GM21390 (cell line): Measurements from ENCODE around the gene KLF16.

Source experiments
- ATAC-seq: cut with Tn5 transposase; IDR thresholded peaks from one replicate; pipeline ENCODE4 v1.9.1; 2021; ENCODE audit not compliant: unreplicated experiment

Gene KLF16

DNA sequence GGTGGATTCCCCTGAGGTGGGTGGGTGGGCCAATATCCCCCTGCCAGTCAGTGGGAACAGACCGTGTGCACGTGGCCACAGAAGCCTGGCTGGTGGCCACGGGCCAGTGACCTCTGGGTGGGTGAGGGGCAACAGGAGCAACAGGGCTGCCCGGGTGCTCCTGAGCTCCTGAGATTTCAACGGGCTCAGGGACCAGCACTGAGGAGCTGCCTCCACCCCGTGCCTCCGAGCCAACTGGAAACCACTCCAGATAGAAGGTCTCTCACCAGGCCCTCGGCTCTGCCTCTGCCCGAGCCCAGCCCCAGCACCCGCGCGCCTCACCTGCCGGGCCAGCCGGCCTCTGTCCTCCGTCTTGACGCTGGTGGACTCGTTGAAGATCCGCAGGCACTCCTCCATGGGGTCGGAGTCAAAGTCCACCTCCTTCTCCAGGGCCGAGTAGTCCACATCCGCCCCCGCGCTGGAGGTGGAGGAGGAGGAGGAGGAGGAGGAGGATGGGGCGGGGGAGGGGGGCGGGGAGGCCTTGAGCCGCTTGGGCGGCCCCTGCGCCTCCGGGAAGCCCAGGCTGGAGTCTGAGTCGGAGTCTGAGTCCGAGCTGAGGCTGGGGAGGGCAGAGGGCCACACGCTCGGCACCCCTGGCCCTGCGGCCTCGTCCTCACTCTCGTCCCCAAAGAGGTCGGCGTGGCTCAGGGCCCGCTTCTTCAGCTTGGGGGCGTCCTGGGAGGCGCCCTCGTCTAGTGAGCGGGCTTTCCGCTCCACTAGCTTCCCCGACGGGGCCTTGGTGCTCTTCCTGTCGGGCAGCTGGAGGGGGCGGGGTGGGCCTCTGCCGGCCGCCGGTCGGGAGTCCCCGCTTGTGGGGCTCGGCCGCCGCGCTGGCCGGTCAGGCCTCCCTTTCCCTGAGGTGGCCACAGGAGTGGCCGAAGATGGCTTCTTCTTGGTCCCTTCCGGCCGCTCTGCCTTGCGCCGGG, 36.5 kb downstream of the KLF16 start:
- no peak for ATAC-seq

GRCh38 chr19:1825909-1826556, 37.3 kb downstream of the KLF16 start:
- ATAC-seq: no peak

GRCh38 chr19:1824252-1824622, 39.1 kb downstream of the KLF16 start:
- ATAC-seq: no peak

DNA sequence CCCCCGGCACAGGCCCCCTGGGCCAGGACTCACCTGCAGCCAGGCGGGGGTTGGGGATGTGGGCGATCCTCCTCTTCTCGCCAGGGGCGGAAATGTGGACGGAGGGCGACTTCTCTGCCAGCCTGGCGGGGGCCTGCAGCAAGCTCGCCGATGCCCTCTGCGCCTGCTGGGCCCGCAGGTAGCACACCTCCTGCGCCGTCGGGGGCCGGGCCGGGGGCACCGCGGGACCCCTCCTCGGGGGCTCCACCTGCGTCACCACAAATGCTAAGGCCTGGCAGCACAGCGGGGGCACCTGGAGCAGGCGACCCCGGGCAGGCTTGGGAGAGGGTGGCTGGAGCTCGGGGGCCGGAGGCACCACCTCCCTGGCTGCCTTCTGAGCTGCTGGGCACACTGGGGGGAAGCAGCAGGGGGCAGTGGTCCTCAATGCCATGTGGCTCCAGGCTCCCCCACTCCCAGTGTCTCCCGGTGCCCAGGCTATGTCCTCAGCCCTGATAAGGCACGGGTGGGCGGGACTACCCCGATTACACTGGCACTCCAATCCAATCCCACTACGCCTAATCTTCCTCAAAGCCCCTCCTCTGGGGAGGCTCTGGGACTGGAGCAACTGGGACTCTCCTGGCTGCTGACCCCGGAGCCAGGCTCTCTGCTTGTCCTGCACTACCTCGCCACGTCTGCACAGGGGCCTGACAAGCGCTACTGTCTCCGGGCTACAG, 39.7 kb downstream of the KLF16 start:
- no peak for ATAC-seq

DNA sequence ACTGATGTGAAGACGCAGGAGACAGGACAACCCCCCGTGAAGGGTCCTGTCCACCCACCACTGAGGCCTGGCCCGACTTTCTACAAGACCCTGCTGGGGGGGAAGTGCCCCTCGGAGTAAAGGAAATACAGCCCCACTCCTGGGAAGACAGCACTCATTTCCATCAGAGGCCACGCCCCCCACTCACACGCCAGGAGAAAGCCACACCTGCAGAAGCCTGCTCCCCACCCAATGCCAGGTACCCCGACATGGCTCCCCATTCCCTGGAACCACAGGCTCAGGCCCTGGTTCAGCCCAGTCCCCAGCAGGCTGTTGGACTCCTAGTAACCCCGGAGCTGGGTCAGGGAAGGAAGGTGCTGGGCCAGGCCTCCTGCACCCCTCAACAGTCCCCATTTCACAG, 40.4 kb downstream of the KLF16 start:
- no peak for ATAC-seq

DNA sequence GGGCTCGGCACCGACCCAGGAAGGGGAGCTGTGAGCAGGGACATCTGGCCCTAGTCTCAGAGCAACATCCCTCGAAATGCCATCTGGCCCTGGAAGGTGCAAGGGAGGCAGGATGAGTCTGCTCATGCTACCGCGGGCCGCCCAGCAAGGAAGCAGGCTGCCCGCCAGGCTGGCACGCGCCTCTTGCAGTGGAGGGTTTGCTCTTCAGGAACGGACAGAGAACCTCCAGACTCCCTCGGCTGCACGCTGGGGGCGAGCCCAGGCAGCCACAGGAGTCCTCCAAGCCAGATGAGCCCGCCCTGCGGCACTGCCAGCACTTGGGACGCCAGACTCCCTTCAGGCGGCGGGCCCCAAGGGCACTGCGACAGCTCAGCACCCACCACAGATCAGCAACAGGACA, 41.2 kb downstream of the KLF16 start:
- no peak for ATAC-seq

GRCh38 chr19:1819341-1820255, 43.8 kb downstream of the KLF16 start:
- no peak for ATAC-seq

DNA sequence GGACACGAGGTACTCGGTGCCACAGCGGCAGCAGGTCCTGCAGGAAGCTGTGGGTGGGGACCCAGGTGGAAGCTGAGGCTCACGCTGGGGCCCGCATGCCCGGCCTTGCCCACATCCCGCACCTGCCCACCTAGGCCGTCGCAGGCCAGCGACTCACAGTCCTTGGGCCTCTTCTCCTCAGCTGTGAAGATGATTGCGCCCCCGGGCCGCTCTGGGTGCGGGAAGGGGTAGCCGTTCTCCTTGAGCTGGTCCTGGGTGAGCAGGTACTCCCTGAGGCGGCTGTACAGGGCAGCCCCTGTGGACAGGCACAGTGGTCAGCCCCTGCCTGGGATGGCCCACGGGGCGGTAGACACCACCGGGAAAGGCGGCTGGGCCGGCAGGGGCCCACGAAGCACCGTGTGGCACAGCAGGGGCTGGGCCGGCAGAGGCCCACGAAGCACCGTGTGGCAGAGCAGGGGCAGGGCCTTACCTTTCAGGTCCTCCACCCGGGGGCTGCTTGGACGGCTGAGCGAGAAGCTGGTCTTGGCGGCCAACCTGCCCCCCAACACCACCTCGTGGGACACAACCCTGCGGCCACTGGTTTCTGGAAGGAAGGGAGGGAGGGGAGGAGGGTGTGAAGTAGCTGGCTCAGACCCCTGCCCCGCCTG, 44.7 kb downstream of the KLF16 start:
- ATAC-seq: no peak

- no peak for ATAC-seq
Measured at GRCh38 chr19:1817553-1818179, 45.7 kb downstream of the KLF16 start.

GRCh38 chr19:1816530-1817298, 46.7 kb downstream of the KLF16 start:
- ATAC-seq: no peak

GRCh38 chr19:1815605-1816529, 47.5 kb downstream of the KLF16 start:
- no peak for ATAC-seq

DNA sequence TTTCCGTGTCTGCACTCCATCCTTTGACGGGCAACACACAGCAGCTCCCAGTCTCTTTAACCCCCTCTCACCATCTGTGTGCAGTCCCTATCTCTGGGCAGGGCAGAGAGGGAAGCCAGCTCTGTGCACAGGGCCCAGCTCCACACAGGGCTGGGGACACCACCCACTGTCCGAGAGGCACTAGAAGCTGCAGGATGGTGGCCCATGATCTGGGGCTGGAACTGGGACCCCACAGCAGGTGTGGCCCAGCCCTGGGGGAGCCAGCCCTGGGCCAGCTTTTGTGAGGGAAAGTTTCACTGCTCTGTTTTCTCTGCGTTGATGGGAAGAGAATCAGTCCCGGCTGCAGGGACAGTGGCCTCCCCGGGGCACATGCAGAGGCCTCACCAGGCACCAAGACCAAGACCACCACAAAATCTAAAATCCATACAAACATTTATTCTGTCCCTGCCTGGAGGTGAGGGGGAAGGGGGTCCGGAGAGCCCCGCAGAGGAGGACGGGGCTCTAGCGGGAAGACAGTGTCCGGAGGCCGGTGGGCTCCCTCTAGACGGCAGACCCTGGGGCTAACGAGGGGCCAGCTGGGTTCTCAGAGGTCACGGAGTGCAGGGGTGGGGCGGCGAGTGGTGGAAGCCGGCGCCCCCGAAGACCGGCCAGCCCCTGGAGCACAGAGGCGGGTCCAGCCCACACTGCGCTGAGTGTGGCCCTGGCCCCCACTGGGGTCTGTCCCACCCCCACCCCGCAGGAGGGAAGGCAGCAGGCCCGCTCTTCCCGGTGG, 48.4 kb downstream of the KLF16 start:
- no peak for ATAC-seq

DNA sequence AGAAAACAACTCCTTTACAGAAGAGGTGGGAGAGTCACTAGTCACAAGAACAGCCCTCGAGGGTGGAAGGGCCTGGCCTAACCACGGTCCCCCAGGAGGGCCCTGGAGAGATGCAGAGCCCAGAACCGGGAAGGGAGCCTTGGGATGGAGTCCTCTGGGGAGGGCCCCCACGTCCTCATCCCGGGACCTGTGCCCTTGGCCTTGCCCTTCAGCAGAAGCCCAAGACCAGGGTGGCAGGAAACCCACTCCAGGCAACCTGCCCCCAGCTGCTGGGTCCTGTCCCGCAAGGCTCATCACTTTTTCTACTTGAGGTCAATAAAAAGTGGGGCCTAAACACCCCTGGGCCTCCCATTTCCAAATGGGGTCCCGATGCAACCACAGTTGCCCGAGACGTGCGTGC, 49.0 kb downstream of the KLF16 start:
- ATAC-seq: no peak

- no peak for ATAC-seq
Measured at GRCh38 chr19:1813192-1814182, 49.9 kb downstream of the KLF16 start.

DNA sequence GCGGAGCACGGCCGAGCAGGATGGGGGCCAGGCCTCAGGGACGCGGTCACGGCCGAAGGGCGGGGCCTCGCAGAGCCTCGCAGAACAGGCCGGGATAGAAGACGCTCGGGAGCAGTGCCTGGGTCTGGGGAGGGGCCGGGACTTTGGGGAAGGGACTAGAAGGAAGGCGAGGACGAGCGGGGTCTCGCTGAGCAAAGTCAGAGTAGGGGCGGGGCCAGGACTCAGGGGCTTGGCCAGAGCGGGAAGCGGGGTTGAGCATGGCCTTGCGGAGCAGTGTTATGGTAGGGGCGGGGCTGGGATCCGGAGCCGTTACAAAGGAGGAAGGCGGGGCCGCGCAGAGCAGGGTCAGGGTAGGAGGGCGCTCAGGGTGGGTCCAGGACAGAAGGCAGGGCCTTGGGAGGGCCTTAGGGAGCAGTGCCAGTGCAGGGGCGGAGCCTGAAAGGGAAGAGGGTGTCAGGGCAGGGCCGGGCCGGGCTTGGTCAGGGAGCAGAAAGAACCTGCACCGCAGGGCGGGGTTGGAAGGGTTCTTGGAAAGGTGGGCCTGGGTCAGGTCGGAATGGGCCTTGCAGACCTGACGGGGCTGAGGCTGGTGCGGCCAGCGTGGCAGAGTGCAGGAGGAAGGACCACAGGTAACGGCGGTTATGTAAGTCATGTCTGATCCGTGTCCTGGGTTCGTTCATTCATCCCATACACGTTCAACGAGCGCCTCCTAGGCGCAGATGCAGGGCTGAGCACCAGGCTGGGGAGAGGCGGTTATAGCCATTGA, 50.8 kb downstream of the KLF16 start:
- peak; percentile 71 for ATAC-seq
